Kidney tubule cell (primary cell): ENCODE data around the gene IKBIP.
"Not testable (repeated sequence)": the region's sequence is repeated elsewhere in the genome, so short reads cannot be mapped to it uniquely, and the experiment has no call there.

Source experiments
- DNase-seq: peaks from one replicate; pipeline ENCODE4 v3.0.0-alpha.2; 2018; ENCODE audit warnings: low spot score

Gene IKBIP, protein sequence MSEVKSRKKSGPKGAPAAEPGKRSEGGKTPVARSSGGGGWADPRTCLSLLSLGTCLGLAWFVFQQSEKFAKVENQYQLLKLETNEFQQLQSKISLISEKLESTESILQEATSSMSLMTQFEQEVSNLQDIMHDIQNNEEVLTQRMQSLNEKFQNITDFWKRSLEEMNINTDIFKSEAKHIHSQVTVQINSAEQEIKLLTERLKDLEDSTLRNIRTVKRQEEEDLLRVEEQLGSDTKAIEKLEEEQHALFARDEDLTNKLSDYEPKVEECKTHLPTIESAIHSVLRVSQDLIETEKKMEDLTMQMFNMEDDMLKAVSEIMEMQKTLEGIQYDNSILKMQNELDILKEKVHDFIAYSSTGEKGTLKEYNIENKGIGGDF

DNA sequence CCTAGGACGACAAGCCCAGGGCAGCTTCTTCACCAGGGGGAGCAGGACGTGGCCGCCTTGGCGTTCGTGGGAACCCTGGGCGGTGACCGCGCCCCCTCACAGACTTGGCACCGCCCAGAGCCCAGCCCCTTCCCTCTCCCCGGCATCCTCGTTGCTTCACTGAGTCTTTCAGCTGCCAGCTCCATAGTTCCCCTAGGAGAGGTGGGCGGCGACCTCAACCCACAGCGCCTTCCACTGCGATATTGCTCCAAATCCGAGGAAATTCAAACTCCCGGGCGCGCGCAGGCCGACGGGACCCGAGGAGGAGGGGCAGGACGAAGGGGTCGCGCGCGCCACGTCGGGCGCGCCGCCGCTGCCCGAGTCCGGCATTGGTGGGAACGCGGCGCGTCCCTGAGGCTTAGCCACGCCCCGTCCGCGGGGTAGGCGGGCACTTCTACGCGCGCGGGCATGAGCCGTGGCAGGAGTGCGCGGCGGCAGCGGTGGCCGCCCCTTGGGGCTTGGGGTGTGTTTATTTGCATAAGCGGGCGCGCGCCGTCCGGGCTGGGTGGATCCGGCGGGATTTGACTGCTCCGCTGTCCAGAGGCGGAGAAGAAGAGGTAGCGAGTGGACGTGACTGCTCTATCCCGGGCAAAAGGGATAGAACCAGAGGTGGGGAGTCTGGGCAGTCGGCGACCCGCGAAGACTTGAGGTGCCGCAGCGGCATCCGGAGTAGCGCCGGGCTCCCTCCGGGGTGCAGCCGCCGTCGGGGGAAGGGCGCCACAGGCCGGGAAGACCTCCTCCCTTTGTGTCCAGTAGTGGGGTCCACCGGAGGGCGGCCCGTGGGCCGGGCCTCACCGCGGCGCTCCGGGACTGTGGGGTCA, at the start of gene IKBIP, which contains the start of gene APAF1:
Gene IKBIP, minus strand, starts transcription at position 77 of the 860 bp plus-strand sequence. CDS start 87 bp downstream, outside the sequence.
Gene APAF1, plus strand, starts transcription at position 579 of the 860 bp plus-strand sequence. CDS start 3,070 bp downstream, outside the sequence.
- peak; percentile 98 for DNase-seq

DNA sequence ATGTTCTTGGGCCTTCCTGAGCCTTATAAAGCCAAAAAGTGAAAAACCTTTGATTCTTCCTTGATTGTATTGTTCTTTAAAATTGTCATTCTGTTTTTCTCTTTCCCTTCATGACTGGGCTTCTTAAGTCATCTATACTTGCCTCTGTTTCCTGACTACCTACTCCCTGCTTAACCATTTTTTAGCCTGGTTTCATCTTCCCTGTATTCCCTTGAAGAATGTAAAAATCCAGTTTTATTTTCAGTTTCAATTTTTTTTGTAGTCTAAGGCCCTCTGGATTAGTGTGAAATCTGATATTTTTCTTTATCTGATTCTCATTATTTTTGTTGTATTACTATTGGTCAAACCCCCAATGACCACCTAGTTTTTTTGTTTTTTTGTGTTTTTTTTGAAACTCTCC, 46.8 kb upstream of the IKBIP start:
- no peak for DNase-seq

DNA sequence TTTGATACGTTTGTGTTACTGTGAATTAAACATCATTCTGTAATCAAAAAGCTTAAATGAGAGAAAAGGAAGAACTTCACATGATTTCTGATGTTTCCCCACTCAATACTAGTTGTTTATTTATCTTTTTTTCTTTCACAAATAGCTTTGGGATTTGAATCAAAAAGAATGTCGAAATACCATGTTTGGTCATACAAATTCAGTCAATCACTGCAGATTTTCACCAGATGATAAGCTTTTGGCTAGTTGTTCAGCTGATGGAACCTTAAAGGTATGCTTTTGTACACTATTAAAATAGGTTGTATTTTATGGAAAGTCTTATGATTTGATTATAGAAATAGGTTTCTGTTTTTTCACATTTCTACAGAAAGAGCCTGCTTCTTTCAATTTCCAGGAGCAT, 42.0 kb upstream of the IKBIP start:
- DNase-seq = no peak

DNA sequence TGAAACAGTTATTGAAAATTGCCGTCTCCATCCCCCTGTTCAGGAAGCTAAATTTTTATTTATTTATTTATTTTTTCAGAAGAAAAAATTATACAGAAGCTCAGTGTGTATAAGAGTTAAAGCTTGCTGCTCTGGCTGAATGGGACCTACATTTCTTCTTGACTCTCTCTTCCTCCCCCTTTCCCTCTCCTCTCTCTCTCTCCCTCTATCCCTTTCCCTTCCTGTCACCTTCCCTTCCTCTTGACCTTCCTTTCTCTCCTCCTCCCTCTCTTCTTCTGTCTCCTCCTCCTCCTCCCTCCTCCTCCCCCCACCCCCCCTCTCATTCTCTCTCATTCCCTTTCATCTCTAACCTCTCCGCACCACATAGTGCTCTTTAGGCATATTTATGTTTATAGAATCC, 39.6 kb upstream of the IKBIP start:
- DNase-seq = no peak

DNA sequence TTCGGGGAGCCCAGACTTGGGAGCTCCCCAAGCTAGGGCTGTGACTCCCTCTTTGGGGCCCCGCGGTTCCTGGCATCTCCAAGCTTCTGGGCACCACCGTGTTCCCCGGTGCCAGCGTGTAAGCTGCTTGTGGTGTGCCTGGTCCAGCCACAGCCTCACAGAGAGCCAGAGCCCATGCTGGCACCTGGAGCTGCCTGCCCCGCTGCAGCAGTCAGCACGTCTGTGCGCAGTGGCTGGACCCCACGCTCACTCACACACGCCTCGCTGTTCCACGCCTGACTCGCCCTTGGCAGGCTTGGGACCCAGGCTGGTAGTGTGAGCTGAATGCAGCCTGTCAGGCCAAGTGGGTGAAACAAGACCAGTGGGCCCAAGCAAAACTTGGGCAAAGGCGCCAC, 35.0 kb upstream of the IKBIP start:
- no peak for DNase-seq

DNA sequence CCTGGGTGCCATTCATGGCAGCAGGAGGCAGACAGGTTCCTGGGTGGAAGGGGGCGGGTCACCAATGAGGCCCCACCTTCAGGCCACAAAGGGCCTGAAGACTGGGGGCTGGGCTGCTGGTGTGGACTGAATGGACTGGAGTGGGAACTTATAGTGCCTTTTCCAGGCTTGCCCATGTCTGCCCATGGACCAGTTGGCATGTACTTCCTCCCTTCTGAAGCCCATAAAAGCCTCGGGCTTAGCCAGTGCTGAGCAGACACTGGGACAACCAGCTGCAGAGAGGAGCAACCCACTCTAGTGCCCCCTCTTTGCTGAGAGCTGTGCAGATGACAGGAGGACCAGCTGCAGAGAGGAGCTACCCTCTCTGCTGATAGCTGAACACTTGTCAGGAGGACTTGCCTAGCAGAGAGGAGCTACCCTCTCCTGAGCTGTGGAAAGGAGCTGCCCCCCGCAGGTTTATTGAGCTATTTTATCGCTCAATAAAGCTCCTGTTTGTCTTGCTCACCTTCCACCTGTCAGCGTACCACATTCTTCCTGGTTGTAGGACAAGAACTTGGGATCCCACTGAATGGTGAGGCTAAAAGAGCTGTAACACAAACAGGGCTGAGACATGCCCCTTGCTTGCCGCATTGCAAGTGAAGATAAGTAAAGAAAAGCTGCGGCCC, 34.5 kb upstream of the IKBIP start:
- DNase-seq = no peak

DNA sequence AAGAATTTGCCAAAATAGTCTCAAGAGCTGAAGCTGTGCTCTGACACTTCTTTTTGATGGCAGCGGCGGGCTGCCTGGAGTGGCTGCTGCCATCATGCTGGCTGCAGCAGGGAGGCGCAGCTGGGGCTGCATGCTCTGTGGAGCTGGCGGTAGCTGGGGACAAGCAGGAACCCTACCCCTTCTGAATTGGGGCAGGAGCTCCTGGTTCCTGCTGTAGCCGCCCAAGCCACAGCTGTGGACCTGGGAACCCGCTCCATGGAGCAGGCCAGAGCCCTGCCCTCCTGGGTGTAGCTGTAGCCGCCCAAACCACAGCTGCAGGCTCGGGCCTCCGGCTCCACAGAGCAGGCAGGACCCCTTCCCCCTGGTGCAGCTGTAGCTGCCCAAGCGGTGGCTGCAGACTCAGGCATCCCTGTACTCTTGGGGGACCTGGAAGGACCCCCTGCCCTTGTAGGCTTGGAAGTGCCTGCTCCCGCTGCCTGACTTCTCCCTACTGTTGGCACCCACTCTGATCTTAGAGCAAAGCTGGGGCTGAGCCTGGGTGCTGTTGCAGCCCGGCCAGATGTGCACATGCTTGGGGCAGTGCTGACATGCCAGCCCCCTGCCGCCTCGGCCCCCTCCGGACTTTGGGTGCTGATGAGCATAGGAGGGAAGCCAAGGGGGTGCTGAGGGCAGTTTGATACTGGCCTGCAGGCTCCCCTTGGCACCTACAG, 33.8 kb upstream of the IKBIP start:
- no peak for DNase-seq

DNA sequence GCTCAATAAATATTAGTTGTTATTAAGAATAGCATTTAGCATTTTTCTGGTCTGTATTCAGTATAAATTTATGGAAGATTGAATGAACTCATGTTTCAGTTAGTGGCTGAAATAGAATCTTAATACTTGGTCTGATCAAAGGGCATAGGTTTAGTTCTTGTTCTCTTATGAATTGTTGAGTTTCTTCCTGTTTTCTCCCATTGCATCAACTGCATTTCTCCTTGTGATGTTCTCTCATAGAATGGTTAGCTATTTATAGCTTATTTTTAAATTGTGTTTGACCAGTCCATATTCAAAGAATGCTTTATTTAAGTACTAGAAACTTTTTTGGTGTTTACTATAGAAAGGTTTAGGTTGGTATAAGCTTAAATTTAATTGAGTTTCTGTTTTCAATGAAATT, 30.3 kb upstream of the IKBIP start:
- no peak for DNase-seq

DNA sequence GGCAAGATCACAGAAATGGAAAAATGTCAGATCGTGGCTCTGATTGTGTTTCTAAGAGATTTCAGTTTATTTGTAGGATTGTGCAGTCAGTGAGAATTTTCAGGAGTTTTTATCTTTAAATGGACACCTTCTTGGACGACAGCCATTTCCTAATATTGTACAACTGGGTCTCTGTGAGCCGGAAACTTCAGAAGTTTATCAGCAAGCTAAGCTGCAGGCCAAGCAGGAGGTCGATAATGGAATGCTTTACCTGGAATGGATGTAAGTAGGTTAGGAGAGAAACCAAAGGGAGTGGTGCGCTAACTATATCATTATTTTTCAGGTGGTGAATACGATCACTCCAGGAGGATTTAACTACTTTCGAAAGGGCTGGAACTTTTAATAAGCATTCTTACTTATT, 26.9 kb upstream of the IKBIP start:
- no peak for DNase-seq

DNA sequence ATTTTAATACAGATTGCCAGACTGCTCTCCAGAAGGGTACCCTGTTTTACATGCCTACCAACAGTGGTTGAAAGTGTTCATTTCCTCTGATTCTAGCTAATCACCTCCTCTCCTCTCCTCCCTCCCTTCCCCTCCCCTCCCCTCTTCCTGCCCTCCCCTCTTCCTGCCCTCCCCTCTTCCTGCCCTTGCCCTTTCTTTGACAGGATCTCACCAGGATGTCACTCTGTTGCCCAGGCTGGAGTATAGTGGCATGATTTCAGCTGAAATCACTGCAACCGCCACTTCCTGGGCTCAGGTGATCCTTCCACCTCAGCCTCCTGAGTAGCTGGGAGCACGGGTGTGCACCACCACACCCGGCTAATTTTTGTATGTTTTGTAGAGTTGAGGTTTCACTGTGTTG, 25.2 kb upstream of the IKBIP start:
- DNase-seq = no peak

DNA sequence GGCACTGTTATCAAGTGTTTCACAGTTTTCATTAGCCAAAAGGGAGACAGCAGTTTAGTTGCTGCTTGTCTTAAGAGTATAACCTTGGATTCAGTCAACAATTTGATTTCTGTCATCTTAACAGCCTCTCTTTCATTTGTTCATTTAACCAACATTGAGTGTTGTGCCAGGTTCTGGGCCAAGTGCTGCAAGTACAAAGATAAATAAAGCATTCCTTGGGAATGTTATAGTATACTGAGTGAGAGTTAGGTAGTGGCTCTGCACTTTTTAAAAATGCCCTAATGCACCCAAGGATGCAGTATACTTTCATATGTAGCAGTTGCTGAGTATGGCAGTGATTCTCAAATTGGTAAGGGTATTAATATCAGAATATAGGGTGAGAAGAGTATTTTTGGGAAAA, 15.9 kb upstream of the IKBIP start:
- DNase-seq = no peak

DNA sequence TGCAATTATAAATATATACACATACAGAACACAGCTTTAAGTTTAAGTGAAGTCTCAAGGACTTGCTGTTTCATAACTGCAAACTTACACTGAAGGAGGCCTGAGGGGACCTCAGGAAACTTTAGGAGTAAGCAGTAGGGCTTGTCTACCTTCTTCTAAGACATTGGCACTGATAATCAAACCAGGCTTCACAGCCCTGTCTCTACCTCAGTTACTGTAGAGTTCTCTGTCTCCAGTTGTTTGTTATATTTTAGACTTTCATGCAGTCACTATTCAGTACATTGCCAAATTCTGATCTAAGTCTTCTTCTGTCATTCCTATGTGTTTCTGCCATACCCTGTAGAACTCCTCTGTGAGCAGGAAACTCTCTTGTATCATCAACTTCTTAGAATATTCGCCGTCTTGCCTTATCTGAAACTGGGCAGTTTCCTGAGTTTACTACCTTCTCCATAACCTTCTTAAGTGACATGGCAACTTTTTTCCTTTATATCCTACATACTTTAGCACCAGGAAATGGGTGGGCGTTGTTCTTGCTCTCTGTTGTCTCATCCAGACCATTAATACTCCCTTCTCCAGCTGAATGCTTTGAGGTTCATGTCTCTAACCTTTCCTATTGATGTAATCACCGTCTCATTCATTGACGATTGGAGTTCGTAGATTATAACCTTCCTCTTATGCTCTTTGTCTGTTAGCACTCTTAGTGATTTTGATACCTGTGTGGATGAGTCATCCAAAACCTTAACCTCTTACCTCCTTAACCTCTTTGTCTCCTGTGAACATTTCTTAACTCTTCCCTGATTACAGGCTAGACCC, 11.9 kb upstream of the IKBIP start:
- peak; percentile 5 for DNase-seq

DNA sequence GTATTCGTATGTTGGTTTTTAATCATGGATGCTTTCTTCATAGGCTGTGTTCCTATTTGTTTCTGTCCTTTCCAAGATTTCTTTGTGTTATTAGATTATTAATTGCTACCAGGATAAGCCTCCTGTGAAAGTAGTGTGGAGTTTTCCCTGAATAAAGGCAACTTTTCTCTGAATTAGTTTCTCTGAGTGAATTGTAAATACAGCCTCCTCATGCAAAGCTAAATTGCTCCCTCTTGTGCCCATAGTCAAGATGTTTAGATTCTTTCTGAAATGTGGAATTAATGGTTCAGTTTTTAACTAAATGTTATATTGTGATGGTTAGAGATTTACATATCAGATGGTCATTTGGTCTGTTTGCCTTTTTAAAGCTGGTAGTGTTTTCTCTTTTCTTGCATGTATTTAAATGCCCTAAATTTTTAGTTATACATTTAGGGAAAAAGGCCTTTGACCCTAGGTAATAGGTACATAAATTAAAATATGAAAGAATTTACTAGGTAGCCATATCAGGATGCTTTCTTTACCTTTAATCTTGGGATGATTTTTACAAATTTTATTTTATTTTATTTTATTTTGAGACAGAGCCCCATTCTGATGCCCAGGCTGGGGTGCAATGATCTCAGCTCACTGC, 9.4 kb upstream of the IKBIP start:
- peak; percentile 47 for DNase-seq

DNA sequence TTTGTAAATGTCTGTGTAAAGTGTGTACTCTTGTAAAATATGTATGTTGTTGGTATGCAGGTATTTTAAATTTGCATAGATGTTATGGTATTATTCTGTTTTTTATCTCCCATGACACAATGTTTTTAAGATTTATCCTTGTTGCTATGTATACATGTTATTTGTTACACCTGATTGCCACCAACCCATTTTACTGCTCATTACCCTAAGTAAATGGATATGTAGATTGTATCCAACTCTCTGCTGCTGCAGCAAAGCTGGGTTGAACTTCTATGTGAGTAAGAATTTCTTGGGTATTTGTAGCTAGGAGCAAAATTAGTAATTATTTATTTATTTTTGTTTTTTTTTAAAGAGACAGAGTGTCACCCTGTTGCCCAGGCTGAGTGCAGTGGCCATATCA, 6.7 kb upstream of the IKBIP start:
- DNase-seq = no peak

DNA sequence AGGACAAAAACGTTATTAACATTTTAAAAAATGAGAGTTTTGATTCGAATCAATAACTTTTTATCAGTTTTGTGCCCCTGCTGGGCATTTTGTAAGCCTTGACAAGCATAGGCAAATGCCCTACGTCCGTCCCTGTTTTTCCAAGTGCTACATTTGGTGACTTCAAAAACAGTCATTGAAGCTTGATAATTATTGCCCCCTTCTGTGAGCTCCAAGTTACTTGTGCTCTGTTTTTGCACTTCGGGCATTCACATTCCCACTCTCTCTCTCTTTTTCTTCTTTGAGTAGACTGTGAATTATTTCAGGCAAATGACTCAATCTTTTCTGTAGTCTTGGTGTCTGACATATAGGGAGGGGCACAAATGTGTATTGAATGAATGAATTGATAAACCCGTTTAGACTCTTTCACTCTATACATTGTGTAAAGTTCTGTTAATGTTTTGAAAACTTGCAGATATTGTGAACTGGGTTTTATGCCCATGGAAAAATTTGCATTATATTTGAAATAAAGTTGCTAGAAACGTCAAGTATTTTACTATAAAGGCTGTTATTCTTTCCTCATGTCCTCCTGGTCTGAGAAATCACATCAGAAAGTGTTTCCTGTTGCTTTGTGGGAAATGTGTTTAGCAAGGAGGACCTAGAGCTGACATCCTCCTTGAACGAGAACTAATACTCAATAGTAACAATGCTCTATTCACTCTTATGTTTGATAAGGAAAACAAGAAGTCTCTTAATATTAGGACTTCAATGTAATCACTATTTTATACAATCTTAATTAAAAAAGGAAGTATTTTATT, 1.9 kb upstream of the IKBIP start:
- DNase-seq = peak; percentile 44

DNA sequence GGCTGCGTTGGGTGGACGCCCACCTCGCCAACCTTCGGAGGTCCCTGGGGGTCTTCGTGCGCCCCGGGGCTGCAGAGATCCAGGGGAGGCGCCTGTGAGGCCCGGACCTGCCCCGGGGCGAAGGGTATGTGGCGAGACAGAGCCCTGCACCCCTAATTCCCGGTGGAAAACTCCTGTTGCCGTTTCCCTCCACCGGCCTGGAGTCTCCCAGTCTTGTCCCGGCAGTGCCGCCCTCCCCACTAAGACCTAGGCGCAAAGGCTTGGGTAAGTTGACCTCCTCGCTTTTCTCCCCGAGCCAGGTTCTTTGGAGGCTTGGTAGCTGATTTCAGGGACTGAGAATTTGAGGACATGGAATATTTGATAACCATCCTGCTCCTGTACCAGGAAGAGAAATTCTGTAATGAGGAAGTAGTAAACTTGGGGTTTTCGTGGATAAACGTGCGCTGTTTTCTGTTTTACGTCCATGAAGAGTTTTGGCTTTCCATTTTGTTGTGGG, 1.0 kb upstream of the IKBIP start:
- peak; percentile 28 for DNase-seq

DNA sequence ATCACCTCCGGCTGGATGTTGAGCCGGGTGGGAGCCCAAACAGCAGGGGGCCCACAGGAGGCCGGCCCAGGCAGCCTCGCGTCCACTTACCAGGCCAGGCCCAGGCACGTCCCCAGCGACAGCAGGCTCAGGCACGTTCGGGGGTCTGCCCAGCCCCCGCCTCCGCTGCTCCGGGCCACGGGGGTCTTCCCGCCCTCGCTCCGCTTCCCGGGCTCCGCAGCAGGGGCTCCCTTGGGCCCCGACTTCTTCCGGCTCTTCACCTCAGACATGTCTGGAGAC, 216 bp downstream of the IKBIP start:
- no peak for DNase-seq

DNA sequence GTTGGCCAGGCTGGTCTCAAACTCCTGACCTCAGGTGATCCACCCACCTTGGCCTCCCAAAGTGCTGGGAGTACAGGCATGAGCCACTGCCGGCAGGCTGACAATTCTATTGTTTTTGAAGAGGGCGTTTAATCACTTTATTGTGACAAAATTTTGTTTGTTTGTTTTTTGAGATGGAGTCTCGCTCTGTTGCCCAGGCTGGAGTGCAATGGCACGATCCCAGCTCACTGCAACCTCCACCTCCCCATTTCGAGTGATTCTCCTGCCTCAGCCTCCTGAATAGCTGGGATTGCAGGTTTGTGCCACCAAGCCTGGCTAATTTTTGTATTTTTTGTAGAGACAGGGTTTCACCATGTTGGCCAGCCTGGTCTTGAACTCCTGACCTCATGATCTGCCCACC, 1.8 kb downstream of the IKBIP start:
- not testable (repeated sequence) for DNase-seq

DNA sequence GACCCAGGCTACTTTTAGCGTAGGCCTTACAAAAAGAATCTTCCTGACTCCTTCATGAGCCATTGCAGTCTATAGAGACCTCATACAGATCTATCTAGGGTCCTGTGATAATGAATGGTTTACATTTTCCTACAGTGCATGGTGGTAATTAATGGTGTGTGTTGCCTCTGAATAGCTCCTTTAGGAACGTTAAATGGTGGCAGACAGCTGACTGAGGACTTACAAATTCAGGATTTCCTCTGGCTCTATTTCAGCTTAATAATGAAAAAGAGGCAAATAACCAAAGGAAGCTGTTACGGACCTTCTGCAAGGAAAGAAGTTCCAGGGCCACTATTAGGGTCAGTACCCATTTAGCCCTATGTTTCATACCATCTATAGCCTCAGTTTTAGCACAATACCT, 5.1 kb downstream of the IKBIP start:
- no peak for DNase-seq

DNA sequence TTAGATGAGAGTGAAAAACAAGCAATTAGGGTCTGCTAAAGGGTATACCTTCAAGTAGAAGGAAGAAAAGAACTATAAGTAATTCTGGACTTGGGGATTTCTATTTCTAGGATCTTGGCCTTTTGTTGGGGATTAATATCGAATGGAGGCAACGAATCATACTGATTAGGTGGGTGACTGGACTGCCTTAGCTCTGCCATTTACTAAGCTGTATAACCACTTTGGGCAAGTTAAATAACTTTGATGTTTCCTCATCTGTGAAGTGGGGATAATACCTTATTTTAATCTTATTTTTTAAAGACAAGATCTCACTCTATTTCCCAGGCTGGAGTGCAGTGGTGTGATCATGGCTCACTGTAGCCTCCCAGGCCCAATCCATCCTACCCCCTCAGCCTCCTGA, 6.6 kb downstream of the IKBIP start:
- no peak for DNase-seq
